Uterus (tissue), 4 donors: ENCODE measurements around the gene RHBDD3. TPM values are rescaled to one million over a fixed set of nuclear protein-coding genes. Genes with fewer than 3 reads are reported as not detected.
"Not testable (repeated sequence)": the region's sequence is repeated elsewhere in the genome, so short reads cannot be mapped to it uniquely, and the experiment has no call there.

ENCODE experiments used
- DNase-seq, 2 donors: peaks; one replicate each; pipeline ENCODE4 v3.0.0-alpha.2; 2019 to 2020
- H3K27ac ChIP-seq, 2 donors: fragments of 200-600 bp; sonication (generic); 1 replicate in 1 of 2; 2 replicates in 1 of 2; pipeline ENCODE4 v1.5.1; 2016 to 2018
- H3K27me3 ChIP-seq, 2 donors: fragments of 200-600 bp; sonication (generic); one replicate each; pipeline ENCODE4 v1.5.1; 2018 to 2019; ENCODE audit warnings: control low read depth in 1 of 2
- H3K36me3 ChIP-seq, 2 donors: fragments of 200-600 bp; sonication (generic); one replicate each; pipeline ENCODE4 v1.5.1; 2019; ENCODE audit warnings: control low read depth in 1 of 2
- H3K4me1 ChIP-seq, 2 donors: fragments of 200-600 bp; sonication (generic); one replicate each; pipeline ENCODE4 v1.5.1; 2018 to 2019; ENCODE audit warnings: control low read depth in 1 of 2
- H3K4me3 ChIP-seq, 2 donors: fragments of 200-600 bp; sonication (generic); 1 replicate in 1 of 2; 2 replicates in 1 of 2; pipeline ENCODE4 v1.5.1; 2018 to 2019; ENCODE audit warnings: mild to moderate bottlenecking in 1 of 2
- H3K9me3 ChIP-seq, 2 donors: fragments of 200-600 bp; sonication (generic); one replicate each; pipeline ENCODE4 v1.5.1; 2019; ENCODE audit warnings: control low read depth in 1 of 2
- CTCF ChIP-seq, 4 experiments: fragments of 200-600 bp in 2 of 4; fragments of 450-650 bp in 2 of 4; sonication (generic) in 2 of 4; IDR thresholded peaks; one replicate each; pipeline ENCODE4 v1.5.1; 2016 to 2019; ENCODE audit warnings: antibody characterized with exemption in 4 of 4, mild to moderate bottlenecking in 2 of 4, moderate library complexity in 1 of 4
- POLR2A ChIP-seq, 2 donors: fragments of 450-650 bp; IDR thresholded peaks; one replicate each; pipeline ENCODE4 v1.6.1; 2016; ENCODE audit warnings: antibody characterized with exemption in 2 of 2, mild to moderate bottlenecking in 1 of 2, moderate library complexity in 1 of 2
- intact Hi-C: fragments of 100-400 bp; cut with DNase I; formaldehyde crosslinking; loops from one replicate; pipeline ENCODE4 v1.15.1; 2023; ENCODE audit warnings: low total_unique reads
- total RNA-seq, 4 donors: library from RNA; depleted of rRNA in 3 of 4; stranded (reverse); fragments of >200 nt in 3 of 4; gene quantifications; one replicate each; pipeline versions ENCODE4 v1.1.0 to v1.2.4, GENCODE V29; 2014 to 2023
- donor health status: DM: yes; HTN: yes; CAD: no.

RHBDD3 gene
- total RNA-seq, 4 donors from 2014 or later, result 6.5 to 46.6 (median 26.1) TPM

GRCh38 chr22:29219881-29220670, 47.7 kb downstream of the RHBDD3 start:
- Histone ChIP-seq H3K4me3 (no peak overlapping the region), H3K27me3 (no peaks in the 10 kb centered on the region), H3K4me1 (no peaks in the 10 kb centered on the region), H3K9me3 (no peaks in the 10 kb centered on the region), H3K36me3 (no peaks in the 10 kb centered on the region), H3K27ac (no peak overlapping the region)
- DNase-seq, result peak in 1 of 2 donors; percentile 12
- intact Hi-C loops, result no loop called here
- TF ChIP-seq POLR2A (IDR thresholded peaks at IDR 0.05) (no peak), CTCF (IDR thresholded peaks at IDR 0.05) (no peak)

GRCh38 chr22:29219409-29219782, 48.4 kb downstream of the RHBDD3 start:
- intact Hi-C loops, DNase-seq, H3K4me1 ChIP-seq: not testable (repeated sequence)

GRCh38 chr22:29218758-29219408, 48.9 kb downstream of the RHBDD3 start:
- no peak overlapping the region for H3K4me3 ChIP-seq
- intact Hi-C loops, result no loop called here
- DNase-seq, result peak in 1 of 2 donors; percentile 13
- no peak overlapping the region for H3K27ac ChIP-seq
- H3K36me3 ChIP-seq, result no peaks in the 10 kb centered on the region
- no peak for TF ChIP-seq POLR2A (IDR thresholded peaks at IDR 0.05)
- TF ChIP-seq CTCF (IDR thresholded peaks at IDR 0.05), result no peak
- H3K27me3 ChIP-seq, result no peaks in the 10 kb centered on the region
- no peaks in the 10 kb centered on the region for H3K4me1 ChIP-seq
- H3K9me3 ChIP-seq, result no peaks in the 10 kb centered on the region

More at GRCh38 chr22:29219409-29219782, 48.4 kb downstream of the RHBDD3 start:
- not testable (repeated sequence) for H3K27ac ChIP-seq, H3K27me3 ChIP-seq, H3K4me3 ChIP-seq, H3K9me3 ChIP-seq, H3K36me3 ChIP-seq

- peak in 1 of 2 donors; percentile 13 for DNase-seq
- intact Hi-C loops, result no loop called here
Measured at GRCh38 chr22:29217827-29218757, 49.7 kb downstream of the RHBDD3 start.

More at GRCh38 chr22:29217827-29218757, 49.7 kb downstream of the RHBDD3 start:
- no peak overlapping the region for H3K27ac ChIP-seq
- no peaks in the 10 kb centered on the region for H3K9me3 ChIP-seq
- H3K4me3 ChIP-seq, result no peak overlapping the region
- no peaks in the 10 kb centered on the region for H3K4me1 ChIP-seq
- H3K27me3 ChIP-seq, result no peaks in the 10 kb centered on the region
- H3K36me3 ChIP-seq, result no peaks in the 10 kb centered on the region
- TF ChIP-seq CTCF (IDR thresholded peaks at IDR 0.05), result no peak
- TF ChIP-seq POLR2A (IDR thresholded peaks at IDR 0.05), result no peak
